ENCODE data around the gene SGO2. TPM values are rescaled to one million over a fixed set of nuclear protein-coding genes. Genes with fewer than 3 reads are reported as not detected.

Gene SGO2
- total and polyA plus RNA-seq, 9 of the 15 experiments (the other 6 are each of a cell fraction or from before 2014, with no cell fraction given), result 14.5 to 25.9 (median 16.6) TPM

- TF ChIP-seq HOMEZ (CRISPR knock-in tag; IDR thresholded peaks at IDR 0.05) (no peak), ZNF561 (CRISPR knock-in tag; conservative IDR thresholded peaks at IDR 0.05) (no peak), ARID4B (CRISPR knock-in tag; IDR thresholded peaks at IDR 0.05) (no peak), ZBTB17 (CRISPR knock-in tag; IDR thresholded peaks at IDR 0.05) (no peak), TRIM28 (IDR thresholded peaks at IDR 0.05) (no peak), POLR3G (IDR thresholded peaks at IDR 0.05; ENCODE audit: extremely low read depth, insufficient read length, insufficient replicate concordance) (no peak), NFIC (IDR thresholded peaks at IDR 0.05) (no peak), ZNF133 (CRISPR knock-in tag; IDR thresholded peaks at IDR 0.05) (no peak), BCLAF1 (IDR thresholded peaks at IDR 0.05; ENCODE audit: borderline replicate concordance in 1 of 2, control insufficient read depth in 1 of 2, low read depth in 2 of 2, low read length in 1 of 2) (no peak), ELK3 (CRISPR knock-in tag; IDR thresholded peaks at IDR 0.05) (no peak)
Observed at GRCh38 chr2:200585340-200585729, 59.3 kb downstream of the SGO2 start (continued).

All from K562 (cell line).